ENCODE measurements around the gene CD3D. TPM values are rescaled to one million over a fixed set of nuclear protein-coding genes. Genes with fewer than 3 reads are reported as not detected.

The CD3D gene
- total RNA-seq, 4 donors from 2014 or later = 1.5 to 1.8 (median 1.7) TPM; not detected in 1

- WGBS, 2 donors (ENCODE audit: low coverage in 1 of 2) = 100% methylated on average over 2 of the region's 19 CpGs; no CpG with 5 or more reads in 1 of the 2 donors
- no peaks in the 10 kb centered on the region for H3K36me3 ChIP-seq
- no peaks in the 10 kb centered on the region for H3K4me1 ChIP-seq
- TF ChIP-seq POLR2A (IDR thresholded peaks at IDR 0.05) (no peak), CTCF (IDR thresholded peaks at IDR 0.05) (no peak), POLR2AphosphoS5 (IDR thresholded peaks at IDR 0.05) (no peak), EP300 (IDR thresholded peaks at IDR 0.05) (no peak)
- H3K4me3 ChIP-seq = no peak overlapping the region
- ATAC-seq = no peak
- no peaks in the 10 kb centered on the region for H3K9me3 ChIP-seq
- no peak overlapping the region for H3K27ac ChIP-seq
- H3K27me3 ChIP-seq = peaks cover 50% of the 10 kb centered on the region
Observed at GRCh38 chr11:118322721-118323120, 19.8 kb downstream of the CD3D start.

- H3K27me3 ChIP-seq = peaks cover 50% of the 10 kb centered on the region
- 25 to 78% methylated on average over 2 to 5 of the region's 5 CpGs for WGBS, 2 donors (ENCODE audit: low coverage in 1 of 2)
- no peak overlapping the region for H3K27ac ChIP-seq
- no peak for TF ChIP-seq POLR2AphosphoS5 (IDR thresholded peaks at IDR 0.05)
- no peak for TF ChIP-seq CTCF (IDR thresholded peaks at IDR 0.05)
- no peak for TF ChIP-seq POLR2A (IDR thresholded peaks at IDR 0.05)
- no peak for TF ChIP-seq EP300 (IDR thresholded peaks at IDR 0.05)
- ATAC-seq = no peak
- H3K4me3 ChIP-seq = no peak overlapping the region
- H3K36me3 ChIP-seq = no peaks in the 10 kb centered on the region
- H3K4me1 ChIP-seq = peaks cover 0 to 5% (median 0%) of the 10 kb centered on the region in 3 donors
- no peaks in the 10 kb centered on the region for H3K9me3 ChIP-seq
Observed at GRCh38 chr11:118321386-118322082, 21.0 kb downstream of the CD3D start.

- no peak overlapping the region for H3K4me3 ChIP-seq
- no peak for ATAC-seq
- H3K27me3 ChIP-seq = peaks cover 56% of the 10 kb centered on the region
- H3K9me3 ChIP-seq = no peaks in the 10 kb centered on the region
- peaks cover 0 to 15% (median 1%) of the 10 kb centered on the region in 3 donors for H3K4me1 ChIP-seq
- 68 to 90% methylated on average over 3 of the region's 3 CpGs for WGBS, 2 donors (ENCODE audit: low coverage in 1 of 2)
- no peak for TF ChIP-seq CTCF (IDR thresholded peaks at IDR 0.05)
- TF ChIP-seq POLR2AphosphoS5 (IDR thresholded peaks at IDR 0.05) = no peak
- TF ChIP-seq POLR2A (IDR thresholded peaks at IDR 0.05) = no peak
- no peak for TF ChIP-seq EP300 (IDR thresholded peaks at IDR 0.05)
- no peaks in the 10 kb centered on the region for H3K36me3 ChIP-seq
- no peak overlapping the region for H3K27ac ChIP-seq
Observed at GRCh38 chr11:118320515-118320914, 22.0 kb downstream of the CD3D start.

- no peak for TF ChIP-seq POLR2A (IDR thresholded peaks at IDR 0.05)
- TF ChIP-seq EP300 (IDR thresholded peaks at IDR 0.05) = no peak
- no peak for ATAC-seq
- Histone ChIP-seq H3K27ac (no peak overlapping the region), H3K36me3 (no peaks in the 10 kb centered on the region), H3K9me3 (no peaks in the 10 kb centered on the region), H3K27me3 (peaks cover 62% of the 10 kb centered on the region), H3K4me3 (no peak overlapping the region), H3K4me1 (peaks cover 0 to 16% (median 4%) of the 10 kb centered on the region in 3 donors)
- WGBS, 2 donors (ENCODE audit: low coverage in 1 of 2) = 40 to 64% methylated on average over 1 of the region's 1 CpG
Observed at GRCh38 chr11:118319337-118319707, 23.2 kb downstream of the CD3D start.

GRCh38 chr11:118318581-118319336, 23.7 kb downstream of the CD3D start:
- no peak for ATAC-seq
- WGBS, 2 donors (ENCODE audit: low coverage in 1 of 2) = 85 to 89% methylated on average over 5 to 10 of the region's 11 CpGs
- Histone ChIP-seq H3K27me3 (peaks cover 64% of the 10 kb centered on the region), H3K4me1 (peaks cover 0 to 16% (median 4%) of the 10 kb centered on the region in 3 donors), H3K36me3 (no peaks in the 10 kb centered on the region), H3K4me3 (no peak overlapping the region), H3K27ac (no peak overlapping the region), H3K9me3 (no peaks in the 10 kb centered on the region)
- TF ChIP-seq POLR2AphosphoS5 (IDR thresholded peaks at IDR 0.05) (no peak), EP300 (IDR thresholded peaks at IDR 0.05) (no peak), CTCF (IDR thresholded peaks at IDR 0.05) (no peak), POLR2A (IDR thresholded peaks at IDR 0.05) (no peak)

All from gastroesophageal sphincter (tissue), 4 donors.